A673 (cell line): ENCODE measurements around the gene PRRC2B.

Experiments
- EZH2 ChIP-seq: fragments of 200-600 bp; sonication (generic); IDR thresholded peaks from 2 replicates; pipeline ENCODE4 v1.6.1; 2017; ENCODE audit warnings: borderline replicate concordance, low read depth, mild to moderate bottlenecking, mixed read lengths, antibody characterized with exemption, low read length; ENCODE audit not compliant: poor library complexity, severe bottlenecking
- TF ChIP-seq, protein P1 (sequence below): fragments of 300-800, 200-600 bp; sonication (generic); conservative IDR thresholded peaks from 2 replicates; pipeline ENCODE4 v1.5.1; 2017; ENCODE audit warnings: low read depth, mild to moderate bottlenecking, antibody characterized with exemption, low read length, moderate library complexity, mixed read lengths

- TF ChIP-seq, protein P1, sequence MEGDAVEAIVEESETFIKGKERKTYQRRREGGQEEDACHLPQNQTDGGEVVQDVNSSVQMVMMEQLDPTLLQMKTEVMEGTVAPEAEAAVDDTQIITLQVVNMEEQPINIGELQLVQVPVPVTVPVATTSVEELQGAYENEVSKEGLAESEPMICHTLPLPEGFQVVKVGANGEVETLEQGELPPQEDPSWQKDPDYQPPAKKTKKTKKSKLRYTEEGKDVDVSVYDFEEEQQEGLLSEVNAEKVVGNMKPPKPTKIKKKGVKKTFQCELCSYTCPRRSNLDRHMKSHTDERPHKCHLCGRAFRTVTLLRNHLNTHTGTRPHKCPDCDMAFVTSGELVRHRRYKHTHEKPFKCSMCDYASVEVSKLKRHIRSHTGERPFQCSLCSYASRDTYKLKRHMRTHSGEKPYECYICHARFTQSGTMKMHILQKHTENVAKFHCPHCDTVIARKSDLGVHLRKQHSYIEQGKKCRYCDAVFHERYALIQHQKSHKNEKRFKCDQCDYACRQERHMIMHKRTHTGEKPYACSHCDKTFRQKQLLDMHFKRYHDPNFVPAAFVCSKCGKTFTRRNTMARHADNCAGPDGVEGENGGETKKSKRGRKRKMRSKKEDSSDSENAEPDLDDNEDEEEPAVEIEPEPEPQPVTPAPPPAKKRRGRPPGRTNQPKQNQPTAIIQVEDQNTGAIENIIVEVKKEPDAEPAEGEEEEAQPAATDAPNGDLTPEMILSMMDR = no peak
- TF ChIP-seq EZH2 = no peak
These were observed 724 bp downstream of the PRRC2B start for GRCh38 chr9:131394464-131395156.
